Heart left ventricle (tissue), 16 donors: ENCODE measurements around the gene PIM3. TPM values are rescaled to one million over a fixed set of nuclear protein-coding genes. Genes with fewer than 3 reads are reported as not detected.

ENCODE experiments used
- ATAC-seq, 4 donors: fragments of 200-7000 bp; cut with Tn5 transposase; one replicate each; pipeline ENCODE4 v1.9.1; 2020 to 2022; ENCODE audit warnings: moderate library complexity in 4 of 4, mild to moderate bottlenecking in 3 of 4, moderate number of reproducible peaks in 1 of 4
- DNase-seq, 5 donors: peaks; one replicate each; pipeline ENCODE4 v3.0.0-alpha.2; 2020
- H3K27ac ChIP-seq, 12 donors: fragments of 200-600 bp; sonication (generic) in 4 of 12; one replicate each; pipeline versions ENCODE4 v1.5.0 to v1.8.0; 2016 to 2022; ENCODE audit warnings: mild to moderate bottlenecking in 2 of 12
- H3K27me3 ChIP-seq, 9 donors: fragments of 200-600 bp; sonication (generic) in 2 of 9; one replicate each; pipeline versions ENCODE4 v1.5.1 to v1.8.0; 2016 to 2022; ENCODE audit warnings: mild to moderate bottlenecking in 3 of 9
- H3K36me3 ChIP-seq, 9 donors: fragments of 200-600 bp; sonication (generic) in 2 of 9; one replicate each; pipeline versions ENCODE4 v1.5.0 to v1.8.0; 2018 to 2022; ENCODE audit warnings: mild to moderate bottlenecking in 2 of 9
- H3K4me1 ChIP-seq, 12 donors: fragments of 200-600 bp; sonication (generic) in 4 of 12; one replicate each; pipeline versions ENCODE4 v1.5.0 to v1.8.0; 2016 to 2022; ENCODE audit warnings: mild to moderate bottlenecking in 3 of 12
- H3K4me3 ChIP-seq, 12 donors: fragments of 200-600 bp; sonication (generic) in 4 of 12; one replicate each; pipeline versions ENCODE4 v1.5.0 to v1.8.0; 2017 to 2022; ENCODE audit warnings: mild to moderate bottlenecking in 9 of 12, moderate library complexity in 4 of 12
- H3K9me3 ChIP-seq, 12 donors: fragments of 200-600 bp; sonication (generic) in 4 of 12; one replicate each; pipeline versions ENCODE4 v1.5.0 to v1.8.0; 2016 to 2022; ENCODE audit warnings: mild to moderate bottlenecking in 1 of 12
- CTCF ChIP-seq, 12 donors: fragments of 200-600 bp; sonication (generic) in 4 of 12; IDR thresholded peaks; one replicate each; pipeline versions ENCODE4 v1.5.0 to v1.8.0; 2018 to 2022; ENCODE audit warnings: antibody characterized with exemption in 12 of 12, mild to moderate bottlenecking in 5 of 12
- POLR2A ChIP-seq, 2 donors: fragments of 450-650 bp; IDR thresholded peaks; one replicate each; pipeline ENCODE4 v1.6.1; 2017; ENCODE audit warnings: antibody characterized with exemption in 2 of 2, mild to moderate bottlenecking in 2 of 2, moderate library complexity in 2 of 2
- WGBS, 4 donors: extraction: QIAGEN DNeasy Blood & Tissue Kit in 2 of 4; methylation state at CpG; one replicate each; pipeline versions ENCODE4 v1.1.5 to v1.1.7; 2013 to 2018; 5-methylcytosine and 5-hydroxymethylcytosine counted together
- intact Hi-C, 10 donors: fragments of 100-400 bp; cut with DNase I; formaldehyde crosslinking; loops; one replicate each; pipeline versions ENCODE4 v1.11.1 to v1.14.2; 2022
- polyA plus RNA-seq, 2 donors: library from polyadenylated mRNA; stranded (reverse); fragments of 200-250 nt; gene quantifications; one replicate each; pipeline ENCODE4 v1.2.3, GENCODE V29; 2013
- total RNA-seq, 9 donors: library from RNA; depleted of rRNA in 2 of 9; stranded (reverse); fragments of >200 nt in 2 of 9; fragmentation: NEBNext Ultra II Directional in 3 of 9; extraction: Animal tissue kit (Norgen Biotek cat#: 25700) in 3 of 9; gene quantifications; one replicate each; pipeline versions ENCODE4 v1.1.0 to v1.2.4, GENCODE V29; 2016 to 2023
- donor health status: ischemic (EF 13 %, LVEDD 7.1; RV severe dilation, severe dysfunction).
- donor health status: healthy with polysubstance abuse.
- donor health status: DM: no; HTN: yes; CAD: no.
- donor health status: DM: no; HTN: no; CAD: no.
- donor health status: ischemic (EF 25% LVEDD 6.9; RV normal size, moderate dysfunction).
- donor health status: ischemic (EF 25% LVEDD 5.7; RV mildly dilated, moderate dysfunction).
- donor health status: healthy.
- donor health status: DM: yes; HTN: yes; CAD: no.
- donor health status: ischemic (EF 35%, LVEDD 5.7; RV mildly dilated, moderate dysfunction).
- donor health status: nonischemic (EF 11% LVEDD 7.7; RV severe dilation, severe dysfunction).
- donor health status: DM: yes; HTN: yes; CAD: no.
- donor health status: PGD.
- donor health status: ischemic (EF 29% LVEDD 5.4; RV normal size, mild dysfunction).
- donor health status: nonischemic (EF 23%, LVEDD 6.1; RV moderate dilation, normal function).

Gene PIM3
- total and polyA plus RNA-seq, 11 donors = 37.7 to 118 (median 50.2) TPM

GRCh38 chr22:49961601-49962011 is 1.0 kb downstream of the PIM3 start:
- H3K36me3 ChIP-seq = peaks cover 5 to 41% (median 18%) of the 10 kb centered on the region in 9 donors
- peak in 2 of 5 donors; percentile 39 to 76 for DNase-seq
- peak overlapping the region; percentile 72 to 99 (median 90) for H3K4me3 ChIP-seq
- WGBS, 4 donors = 1 to 2% (median 1%) methylated on average over 27 to 49 of the region's 49 CpGs
- ATAC-seq = no peak
- H3K4me1 ChIP-seq = peaks cover 19 to 67% (median 50%) of the 10 kb centered on the region in 12 donors
- no peaks in the 10 kb centered on the region for H3K9me3 ChIP-seq
- intact Hi-C loops = loop anchor here in 5 of 10 donors (1.0 to 2.0 kb wide), 3 partner anchors 25 to 31 kb away; no protein-coding TSS in a partner anchor
- peak overlapping the region; percentile 83 to 100 (median 96) for H3K27ac ChIP-seq
- no peak for TF ChIP-seq CTCF (IDR thresholded peaks at IDR 0.05)
- no peaks in the 10 kb centered on the region for H3K27me3 ChIP-seq

DNA sequence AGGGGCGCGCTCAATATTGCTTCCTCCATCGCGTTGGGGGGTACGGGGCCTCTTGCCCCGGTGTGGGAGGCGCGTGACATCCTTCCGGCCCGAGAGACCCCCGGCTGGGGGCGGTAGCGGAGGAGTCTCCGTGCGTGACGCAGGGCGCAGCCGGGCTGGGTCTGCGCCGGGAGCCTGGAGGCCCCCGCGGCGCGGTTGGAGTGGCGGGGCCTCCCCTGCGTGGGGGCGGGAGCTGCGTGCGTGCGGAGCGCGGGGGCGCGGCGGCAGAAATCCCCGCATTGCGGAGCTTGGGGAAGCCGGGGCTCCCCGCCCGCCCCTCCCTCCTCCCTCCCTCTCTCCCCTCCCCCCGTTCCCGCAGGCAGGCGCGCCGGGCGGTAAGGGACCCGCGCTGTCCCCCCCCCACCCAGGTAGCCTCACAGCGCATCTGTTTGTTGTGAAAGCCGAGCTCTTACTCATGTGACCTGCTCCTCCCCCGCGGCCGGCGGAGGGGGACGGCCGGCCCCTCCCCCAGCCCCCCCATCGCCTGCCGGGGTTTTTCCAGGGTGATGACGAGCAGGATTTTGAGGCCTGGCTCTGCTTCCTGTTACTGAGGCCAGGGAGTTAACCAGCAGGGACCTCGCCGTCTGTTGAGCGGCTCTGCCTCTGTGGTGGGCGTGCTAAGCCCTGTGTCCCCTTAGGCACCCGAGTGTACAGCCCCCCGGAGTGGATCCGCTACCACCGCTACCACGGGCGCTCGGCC is 1.6 kb downstream of the PIM3 start:
- intact Hi-C loops = no loop called here
- Histone ChIP-seq H3K36me3 (peaks cover 5 to 41% (median 18%) of the 10 kb centered on the region in 9 donors), H3K4me3 (peak overlapping the region; percentile 72 to 99 (median 90)), H3K27me3 (no peaks in the 10 kb centered on the region), H3K9me3 (no peaks in the 10 kb centered on the region), H3K4me1 (peaks cover 24 to 72% (median 56%) of the 10 kb centered on the region in 12 donors), H3K27ac (peak overlapping the region; percentile 83 to 100 (median 96))
- peak; percentile 53 to 80 (median 57) for ATAC-seq
- 0 to 2% (median 1%) methylated on average over 30 to 70 of the region's 70 CpGs for WGBS, 4 donors
- DNase-seq = peak; percentile 92 to 94 (median 94)
- no peak for TF ChIP-seq CTCF (IDR thresholded peaks at IDR 0.05)
- TF ChIP-seq POLR2A (IDR thresholded peaks at IDR 0.05) = peak in 1 of 2 donors; percentile 68

DNA sequence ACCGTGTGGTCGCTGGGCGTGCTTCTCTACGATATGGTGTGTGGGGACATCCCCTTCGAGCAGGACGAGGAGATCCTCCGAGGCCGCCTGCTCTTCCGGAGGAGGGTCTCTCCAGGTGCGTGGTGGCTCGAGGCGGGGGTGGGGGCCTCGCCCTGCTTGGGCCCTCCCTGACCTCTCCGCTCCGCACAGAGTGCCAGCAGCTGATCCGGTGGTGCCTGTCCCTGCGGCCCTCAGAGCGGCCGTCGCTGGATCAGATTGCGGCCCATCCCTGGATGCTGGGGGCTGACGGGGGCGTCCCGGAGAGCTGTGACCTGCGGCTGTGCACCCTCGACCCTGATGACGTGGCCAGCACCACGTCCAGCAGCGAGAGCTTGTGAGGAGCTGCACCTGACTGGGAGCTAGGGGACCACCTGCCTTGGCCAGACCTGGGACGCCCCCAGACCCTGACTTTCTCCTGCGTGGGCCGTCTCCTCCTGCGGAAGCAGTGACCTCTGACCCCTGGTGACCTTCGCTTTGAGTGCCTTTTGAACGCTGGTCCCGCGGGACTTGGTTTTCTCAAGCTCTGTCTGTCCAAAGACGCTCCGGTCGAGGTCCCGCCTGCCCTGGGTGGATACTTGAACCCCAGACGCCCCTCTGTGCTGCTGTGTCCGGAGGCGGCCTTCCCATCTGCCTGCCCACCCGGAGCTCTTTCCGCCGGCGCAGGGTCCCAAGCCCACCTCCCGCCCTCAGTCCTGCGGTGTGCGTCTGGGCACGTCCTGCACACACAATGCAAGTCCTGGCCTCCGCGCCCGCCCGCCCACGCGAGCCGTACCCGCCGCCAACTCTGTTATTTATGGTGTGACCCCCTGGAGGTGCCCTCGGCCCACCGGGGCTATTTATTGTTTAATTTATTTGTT is 2.4 kb downstream of the PIM3 start:
- DNase-seq (peak; percentile 26 to 69 (median 48)), ATAC-seq (no peak)
- no peaks in the 10 kb centered on the region for H3K27me3 ChIP-seq
- peak overlapping the region; percentile 72 to 99 (median 90) for H3K4me3 ChIP-seq
- TF ChIP-seq CTCF (IDR thresholded peaks at IDR 0.05) (no peak), POLR2A (IDR thresholded peaks at IDR 0.05) (no peak)
- WGBS, 4 donors = 43 to 60% (median 53%) methylated on average over 40 to 63 of the region's 63 CpGs
- H3K27ac ChIP-seq = peak overlapping the region; percentile 73 to 100 (median 96)
- no peaks in the 10 kb centered on the region for H3K9me3 ChIP-seq
- H3K4me1 ChIP-seq = peaks cover 24 to 81% (median 64%) of the 10 kb centered on the region in 12 donors
- intact Hi-C loops = no loop called here
- peaks cover 5 to 41% (median 18%) of the 10 kb centered on the region in 9 donors for H3K36me3 ChIP-seq
